ENCODE data around the gene PICALM.

PICALM gene

DNA sequence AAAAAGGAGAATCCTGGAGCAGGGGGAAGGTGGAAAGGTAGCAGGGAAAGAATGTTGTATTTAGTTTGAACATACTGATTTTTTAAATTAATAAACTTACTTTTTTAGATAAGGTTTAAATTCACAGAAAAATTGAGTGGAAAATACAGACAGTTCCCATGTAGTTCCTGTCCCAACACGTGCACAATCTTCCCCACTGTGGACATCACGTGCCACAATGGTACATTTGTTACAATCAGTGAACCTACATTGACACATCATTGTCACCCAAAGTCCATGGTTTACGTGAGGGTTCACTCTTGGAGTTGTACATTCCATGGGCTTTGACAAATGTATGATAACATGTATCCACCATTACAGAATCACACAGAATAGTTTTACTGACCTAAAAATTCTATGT is 10.5 kb upstream of the PICALM start:
- DNase-seq, result no peak

GRCh38 chr11:86073948-86074347 is 5.1 kb upstream of the PICALM start:
- no peak for DNase-seq

- no peak for DNase-seq
Observed at GRCh38 chr11:86072211-86072610, 3.3 kb upstream of the PICALM start.

DNA sequence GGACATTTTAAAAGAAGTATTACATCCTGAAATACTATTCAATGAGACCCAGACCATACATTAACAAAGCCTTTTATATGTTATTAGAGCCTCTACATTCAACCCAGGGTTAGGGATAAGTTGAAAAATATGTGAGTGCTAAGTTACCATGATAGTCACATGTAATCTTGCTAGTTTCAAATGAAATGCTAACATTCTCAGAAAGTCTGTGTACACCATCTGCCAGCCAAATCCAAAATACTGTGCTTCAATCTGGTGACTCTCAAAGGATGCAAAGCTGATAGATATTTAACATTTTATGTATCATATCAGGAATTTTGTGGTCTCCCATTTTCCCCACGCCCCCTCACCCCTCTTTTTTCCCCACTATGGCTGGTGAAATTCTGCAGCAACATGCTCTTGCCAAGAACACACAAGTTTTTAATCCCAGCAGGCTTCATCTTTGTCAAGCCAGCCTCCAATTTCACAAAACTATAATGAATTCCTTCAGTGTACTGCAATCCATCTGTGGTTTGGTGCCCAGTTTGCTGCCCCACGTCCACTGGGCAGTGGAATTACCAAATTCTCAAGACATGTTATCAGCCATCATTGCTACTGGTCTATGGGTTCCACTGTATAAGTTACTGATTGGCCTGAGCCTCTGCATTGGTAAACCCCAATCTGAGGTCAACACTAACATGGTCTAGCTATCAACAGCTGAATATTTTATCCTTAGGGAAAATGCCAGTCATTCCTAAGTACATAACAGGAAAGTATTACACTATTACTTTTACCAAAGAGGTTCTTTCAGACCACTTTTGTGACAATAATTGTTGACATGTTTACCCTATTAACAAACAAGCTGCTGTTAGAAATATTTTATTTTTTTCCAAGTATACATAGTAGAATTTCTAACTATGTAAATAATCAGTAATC is 1.5 kb upstream of the PICALM start:
- no peak for DNase-seq

DNA sequence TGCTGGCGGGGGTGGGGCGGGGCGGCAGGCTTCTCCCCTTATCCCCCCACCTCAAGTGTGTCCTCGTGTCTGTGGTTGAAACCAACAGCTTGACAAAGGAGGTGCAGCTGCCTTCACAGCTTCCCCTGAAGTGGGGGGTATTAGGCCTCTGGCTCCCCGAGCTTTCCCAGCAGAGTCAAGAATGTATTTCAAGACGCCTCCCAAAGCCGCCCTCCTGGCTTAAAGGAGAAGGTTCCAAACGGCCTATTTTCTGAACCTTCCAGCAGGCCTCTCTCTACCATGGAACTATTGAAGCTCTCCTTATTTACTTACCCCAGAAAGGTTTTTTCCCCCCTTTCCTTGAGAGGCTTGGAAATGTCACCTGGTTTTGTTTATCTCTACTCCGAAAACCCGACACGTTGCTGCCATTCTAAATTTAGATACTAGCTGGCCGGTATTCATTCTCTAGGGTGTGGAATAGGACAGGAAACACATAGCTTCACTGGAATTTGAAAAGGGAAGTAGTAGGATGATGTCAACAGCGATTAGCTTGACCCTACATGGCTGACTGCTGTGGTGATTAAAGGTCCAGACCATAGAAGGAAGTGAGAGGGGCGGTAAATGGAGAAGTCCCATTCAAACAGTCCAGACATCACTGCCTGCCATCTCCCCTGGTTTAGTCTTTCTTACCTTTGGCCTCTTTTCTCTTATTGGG is 671 bp upstream of the PICALM start:
- DNase-seq, result no peak

- DNase-seq, result peak; percentile 31
Observed at GRCh38 chr11:86068138-86068871, 579 bp downstream of the PICALM start.

DNA sequence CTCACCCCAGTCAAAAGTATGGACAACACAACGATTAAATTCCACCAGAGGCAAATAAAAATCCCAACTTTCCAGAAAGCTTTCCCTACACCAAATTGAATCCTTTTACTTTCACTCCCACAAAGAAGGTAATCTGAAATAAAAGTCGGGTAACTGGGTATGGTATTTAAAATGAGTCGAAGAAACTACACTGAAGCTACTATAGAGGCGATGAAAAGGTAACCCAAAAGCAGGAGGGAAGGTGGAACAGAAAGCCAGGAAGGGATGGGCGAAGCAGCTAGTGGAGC is 1.1 kb downstream of the PICALM start:
- no peak for DNase-seq

DNA sequence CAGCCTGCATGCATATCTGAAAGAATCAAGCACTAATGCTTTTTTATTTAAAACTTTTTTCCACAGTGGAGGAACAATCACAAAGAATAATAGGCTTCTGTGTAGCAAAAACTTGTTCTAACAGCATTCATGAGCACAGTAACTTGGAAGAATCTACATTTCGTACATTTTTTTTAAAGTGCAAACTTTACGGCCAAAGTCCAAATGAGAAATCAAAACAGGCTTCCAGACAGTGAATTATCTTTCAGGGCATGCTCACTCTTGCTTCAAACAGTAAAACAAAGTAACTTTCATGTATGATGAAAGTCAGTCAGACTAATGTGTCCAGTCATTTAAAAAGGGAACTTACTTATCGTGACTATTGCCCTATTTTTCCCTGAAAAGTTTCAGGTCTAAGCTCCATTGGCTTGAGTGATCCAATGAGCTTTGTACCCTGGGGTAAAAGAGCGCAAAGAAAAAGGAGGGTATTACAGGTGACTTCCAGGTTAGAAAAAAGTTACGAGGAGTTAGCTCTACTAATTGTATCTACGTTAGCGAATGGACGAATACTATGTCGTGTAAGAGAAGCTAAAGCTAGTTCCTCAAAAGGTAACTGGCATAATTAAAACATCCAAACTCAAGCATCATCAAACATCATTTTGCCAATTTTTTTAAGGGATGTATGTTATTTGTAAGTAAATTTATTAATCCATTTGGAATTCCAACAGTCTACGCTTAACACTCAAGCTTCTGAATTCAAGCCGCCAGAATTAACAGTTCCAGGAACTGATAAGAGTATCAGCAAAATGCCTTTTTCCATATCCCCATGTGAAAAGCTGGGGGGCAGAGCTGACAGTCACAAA is 1.7 kb downstream of the PICALM start:
- peak; percentile 19 for DNase-seq

GRCh38 chr11:86066657-86067008 is 2.3 kb downstream of the PICALM start:
- DNase-seq, result no peak

DNA sequence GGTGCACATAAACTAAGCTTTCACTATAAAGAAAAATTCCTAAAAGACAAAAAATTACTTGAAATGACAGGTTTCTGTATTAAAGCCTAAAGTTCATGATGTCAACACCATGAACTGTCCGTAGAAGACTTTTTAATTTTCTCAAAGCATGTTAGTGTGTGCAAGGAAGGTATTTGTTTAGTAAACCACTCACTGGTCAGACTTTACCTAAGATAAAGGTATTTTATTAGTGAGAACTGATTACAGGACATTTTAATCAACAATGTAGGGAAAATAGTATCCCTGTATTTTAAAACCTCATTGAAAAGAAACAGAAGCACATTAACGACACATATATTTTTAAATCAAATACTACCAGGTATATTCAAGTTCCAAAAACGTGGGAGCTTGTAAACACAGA is 2.9 kb downstream of the PICALM start:
- no peak for DNase-seq

DNA sequence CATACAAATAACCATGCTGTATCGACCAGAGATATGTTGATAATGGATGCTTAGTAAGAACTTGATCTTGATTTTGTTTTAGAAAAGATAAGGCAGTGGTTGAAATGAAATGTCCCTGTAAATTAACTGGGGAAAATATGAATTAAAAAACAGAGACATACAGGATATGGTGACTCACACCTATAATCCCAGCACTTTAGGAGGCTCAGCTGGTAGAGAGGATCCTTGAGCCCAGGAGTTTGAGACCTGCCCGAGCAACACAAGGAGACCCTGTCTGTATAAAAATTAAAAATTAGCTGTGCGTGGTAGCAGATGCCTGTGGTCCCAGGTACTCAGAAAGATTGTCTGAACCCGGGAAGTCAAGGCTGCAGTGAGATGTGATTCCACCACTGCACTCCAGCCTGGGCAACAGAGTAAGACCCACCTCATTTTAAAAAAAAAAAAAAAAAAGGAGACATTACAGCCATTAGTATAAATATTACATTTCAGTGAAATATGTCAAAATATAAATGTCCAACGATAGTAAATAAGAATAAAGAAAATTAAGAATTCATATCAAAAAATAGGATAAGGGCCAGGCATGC is 4.6 kb downstream of the PICALM start:
- DNase-seq, result no peak

- no peak for DNase-seq
Observed at GRCh38 chr11:86063536-86063935, 5.3 kb downstream of the PICALM start.

DNA sequence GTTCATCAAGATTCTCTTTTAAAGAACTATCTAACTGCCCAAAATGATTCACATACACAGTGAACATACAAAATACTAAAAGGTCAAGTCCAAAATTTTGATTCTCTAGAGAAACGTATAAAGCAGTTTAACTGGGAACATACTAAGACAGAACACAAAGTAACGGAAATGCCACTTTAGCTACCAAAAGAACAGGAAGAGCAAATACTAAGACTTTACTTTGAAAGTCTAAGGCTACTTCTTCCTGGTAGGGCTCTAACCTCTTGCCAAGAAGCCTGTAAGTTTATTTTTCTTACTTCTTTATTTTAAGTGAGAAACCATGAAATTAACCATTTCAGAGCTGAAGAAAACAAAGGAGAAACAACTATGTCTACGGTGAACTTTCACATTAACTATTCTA is 6.2 kb downstream of the PICALM start:
- no peak for DNase-seq

- no peak for DNase-seq
Observed at GRCh38 chr11:86061483-86062205, 7.2 kb downstream of the PICALM start.

- DNase-seq, result no peak
Observed at GRCh38 chr11:86060544-86060943, 8.3 kb downstream of the PICALM start.

DNA sequence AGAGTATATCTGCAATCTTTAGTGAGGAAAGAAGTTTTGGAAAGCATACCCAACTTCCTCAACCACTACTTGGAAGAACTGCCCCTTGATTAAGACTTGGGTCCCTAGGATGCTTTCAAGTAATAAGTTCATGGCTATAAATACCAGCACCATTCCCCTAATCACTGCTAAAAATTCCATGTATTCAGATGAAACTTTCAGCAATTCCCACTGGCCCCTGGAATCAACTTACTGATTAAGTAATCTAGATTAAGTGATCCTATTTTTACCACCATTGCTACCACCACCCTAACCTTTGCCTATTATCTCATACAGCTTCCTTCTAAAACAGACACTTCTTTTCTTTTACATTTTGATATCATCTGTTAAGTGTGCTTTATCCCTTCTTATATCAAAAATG is 10.5 kb downstream of the PICALM start:
- DNase-seq, result no peak

DNA sequence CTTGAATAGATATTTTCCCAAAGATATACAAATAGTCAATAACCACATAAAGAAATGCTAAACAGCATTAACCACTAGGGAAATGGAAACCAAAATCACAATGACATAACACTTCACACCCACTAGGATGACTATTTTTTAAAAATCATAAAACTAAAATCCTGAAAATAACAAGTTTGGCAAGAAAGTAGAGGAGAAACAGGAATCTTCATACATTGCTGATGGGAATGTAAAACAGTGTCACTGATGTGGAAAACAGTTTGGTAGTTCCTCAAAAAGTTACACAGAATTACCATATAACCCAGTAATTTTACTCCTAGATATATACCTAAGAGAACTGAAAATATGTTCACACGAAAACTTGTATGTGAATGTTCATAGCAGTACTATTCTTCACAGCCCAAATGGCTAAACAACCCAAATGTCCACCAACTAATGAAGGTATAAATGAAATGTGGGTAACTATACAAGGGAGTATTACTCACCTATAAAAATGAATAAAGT is 12.5 kb downstream of the PICALM start:
- no peak for DNase-seq

DNA sequence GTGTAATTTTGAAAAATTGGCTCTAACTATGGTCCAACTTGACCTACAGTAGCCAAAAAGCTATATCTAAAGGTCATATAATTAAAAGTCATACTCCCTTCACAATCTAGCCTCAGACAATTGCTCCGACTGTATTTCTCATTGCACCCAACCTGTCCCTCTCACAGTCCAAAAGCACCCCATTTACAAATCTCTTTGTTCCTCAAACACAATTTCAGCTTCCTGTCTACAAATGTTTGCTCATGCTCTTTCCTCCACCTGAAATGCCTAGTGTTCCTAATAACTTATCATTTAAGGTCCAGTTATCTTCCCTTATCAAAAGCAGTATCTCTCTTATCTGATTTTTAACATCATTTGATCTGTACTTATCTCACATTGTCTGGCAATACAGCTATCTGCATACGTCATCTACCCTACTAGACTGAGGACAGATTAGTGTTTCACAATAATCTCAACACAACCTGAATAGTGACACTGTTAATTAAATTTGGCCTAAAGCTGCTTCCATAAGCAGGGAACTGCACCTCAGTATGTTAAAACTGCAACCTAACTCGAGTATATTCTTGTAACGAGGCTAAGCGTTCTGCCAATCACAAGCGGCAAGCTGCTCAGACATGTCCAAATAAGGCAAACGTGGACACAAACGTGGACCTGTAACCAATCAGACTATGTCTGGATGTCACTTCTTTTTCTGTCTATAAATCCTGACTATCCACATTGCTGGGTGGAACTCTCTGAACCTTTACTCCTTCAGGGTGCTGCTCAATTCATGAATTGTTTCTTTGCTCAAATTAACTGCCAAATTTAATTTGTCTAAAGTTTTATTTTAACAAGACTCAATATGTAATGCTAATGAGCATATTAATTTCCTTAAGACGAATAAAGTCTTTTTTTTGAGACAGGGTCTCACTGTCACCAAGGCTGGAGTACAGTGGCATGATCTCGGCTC is 15.9 kb downstream of the PICALM start:
- DNase-seq, result no peak

- no peak for DNase-seq
Observed at GRCh38 chr11:86050196-86050709, 18.6 kb downstream of the PICALM start.
